ENCODE data around the gene TPCN2.

TPCN2 gene

GRCh38 chr11:69114811-69115523 is 66.2 kb downstream of the TPCN2 start:
- TF ChIP-seq POLR2AphosphoS5 (IDR thresholded peaks at IDR 0.05; ENCODE audit: low read depth, low read length) (no peak), TAF1 (IDR thresholded peaks at IDR 0.05; ENCODE audit: borderline replicate concordance, insufficient read depth, low read length) (no peak), SIN3A (IDR thresholded peaks at IDR 0.05; ENCODE audit: borderline replicate concordance, insufficient read depth, low read length) (no peak), REST (IDR thresholded peaks at IDR 0.05; ENCODE audit: insufficient read depth in 1 of 2, low read depth in 2 of 2, low read length in 2 of 2) (no peak)

- no peak for TF ChIP-seq TAF1 (IDR thresholded peaks at IDR 0.05; ENCODE audit: borderline replicate concordance, insufficient read depth, low read length)
- TF ChIP-seq REST (IDR thresholded peaks at IDR 0.05; ENCODE audit: insufficient read depth in 1 of 2, low read depth in 2 of 2, low read length in 2 of 2), result no peak
- TF ChIP-seq SIN3A (IDR thresholded peaks at IDR 0.05; ENCODE audit: borderline replicate concordance, insufficient read depth, low read length), result no peak
- no peak for TF ChIP-seq POLR2AphosphoS5 (IDR thresholded peaks at IDR 0.05; ENCODE audit: low read depth, low read length)
- no peak for TF ChIP-seq FOXP2 (optimal IDR thresholded peaks at IDR 0.05; ENCODE audit: borderline replicate concordance, extremely low read depth, extremely low read length, insufficient read depth)
Measured at GRCh38 chr11:69115586-69116560, 67.1 kb downstream of the TPCN2 start.

GRCh38 chr11:69116671-69117070 is 67.9 kb downstream of the TPCN2 start:
- TF ChIP-seq FOXP2 (optimal IDR thresholded peaks at IDR 0.05; ENCODE audit: borderline replicate concordance, extremely low read depth, extremely low read length, insufficient read depth) (no peak), SIN3A (IDR thresholded peaks at IDR 0.05; ENCODE audit: borderline replicate concordance, insufficient read depth, low read length) (no peak)

GRCh38 chr11:69119190-69119589 is 70.5 kb downstream of the TPCN2 start:
- TF ChIP-seq FOXP2 (optimal IDR thresholded peaks at IDR 0.05; ENCODE audit: borderline replicate concordance, extremely low read depth, extremely low read length, insufficient read depth) (no peak), SIN3A (IDR thresholded peaks at IDR 0.05; ENCODE audit: borderline replicate concordance, insufficient read depth, low read length) (no peak), POLR2AphosphoS5 (IDR thresholded peaks at IDR 0.05; ENCODE audit: low read depth, low read length) (no peak), TAF1 (IDR thresholded peaks at IDR 0.05; ENCODE audit: borderline replicate concordance, insufficient read depth, low read length) (no peak), REST (IDR thresholded peaks at IDR 0.05; ENCODE audit: insufficient read depth in 1 of 2, low read depth in 2 of 2, low read length in 2 of 2) (no peak)

- no peak for TF ChIP-seq FOXP2 (optimal IDR thresholded peaks at IDR 0.05; ENCODE audit: borderline replicate concordance, extremely low read depth, extremely low read length, insufficient read depth)
- TF ChIP-seq TAF1 (IDR thresholded peaks at IDR 0.05; ENCODE audit: borderline replicate concordance, insufficient read depth, low read length), result no peak
- TF ChIP-seq SIN3A (IDR thresholded peaks at IDR 0.05; ENCODE audit: borderline replicate concordance, insufficient read depth, low read length), result no peak
- no peak for TF ChIP-seq POLR2AphosphoS5 (IDR thresholded peaks at IDR 0.05; ENCODE audit: low read depth, low read length)
- TF ChIP-seq REST (IDR thresholded peaks at IDR 0.05; ENCODE audit: insufficient read depth in 1 of 2, low read depth in 2 of 2, low read length in 2 of 2), result no peak
Measured at GRCh38 chr11:69120096-69120875, 71.6 kb downstream of the TPCN2 start.

Measured in PFSK-1 (cell line).